Breast epithelium (tissue), 4 donors: ENCODE measurements around the gene TPD52L2. TPM values are rescaled to one million over a fixed set of nuclear protein-coding genes. Genes with fewer than 3 reads are reported as not detected.

ENCODE experiments used
- DNase-seq, 2 donors: peaks; one replicate each; pipeline ENCODE4 v3.0.0-alpha.2; 2019; ENCODE audit warnings: low spot score in 2 of 2
- H3K27ac ChIP-seq, 2 donors: fragments of 200-600 bp; sonication (generic) in 1 of 2; one replicate each; pipeline ENCODE4 v1.5.1; 2016 to 2019; ENCODE audit warnings: mild to moderate bottlenecking in 1 of 2
- H3K27me3 ChIP-seq, 2 donors: fragments of 200-600 bp; sonication (generic) in 1 of 2; one replicate each; pipeline versions ENCODE4 v1.5.1 to v1.6.0; 2017 to 2019; ENCODE audit warnings: control low read depth in 1 of 2, mild to moderate bottlenecking in 1 of 2
- H3K36me3 ChIP-seq: fragments of 200-600 bp; one replicate; pipeline ENCODE4 v1.5.1; 2019
- H3K4me1 ChIP-seq, 2 donors: fragments of 200-600 bp; sonication (generic); one replicate each; pipeline ENCODE4 v1.5.1; 2016 to 2019; ENCODE audit warnings: control low read depth in 1 of 2
- H3K4me3 ChIP-seq, 3 donors: fragments of 200-600 bp; sonication (generic); 1 replicate in 2 of 3; 2 replicates in 1 of 3; pipeline ENCODE4 v1.5.1; 2016 to 2019; ENCODE audit warnings: mild to moderate bottlenecking in 3 of 3, moderate library complexity in 2 of 3
- H3K9me3 ChIP-seq, 2 donors: fragments of 200-600 bp; sonication (generic) in 1 of 2; one replicate each; pipeline ENCODE4 v1.5.1; 2016 to 2019; ENCODE audit warnings: control low read depth in 1 of 2
- POLR2A ChIP-seq: fragments of 450-650 bp; IDR thresholded peaks from one replicate; pipeline ENCODE4 v1.6.1; 2016; ENCODE audit warnings: antibody characterized with exemption, mild to moderate bottlenecking, moderate library complexity
- POLR2AphosphoS5 ChIP-seq, 3 donors: sonication (generic); formaldehyde crosslinking; IDR thresholded peaks; one replicate each; pipeline ENCODE4 v1.6.1; 2017; ENCODE audit warnings: antibody characterized with exemption in 3 of 3
- intact Hi-C: fragments of 100-400 bp; cut with DNase I; formaldehyde crosslinking; loops from one replicate; pipeline ENCODE4 v1.15.1; 2023; ENCODE audit warnings: low total_unique reads
- total RNA-seq, 3 donors: library from RNA; depleted of rRNA; stranded (reverse); fragments of >200 nt; gene quantifications; one replicate each; pipeline ENCODE4 v1.1.0, GENCODE V29; 2016
- TF ChIP-seq, protein P1 (sequence below), 3 donors: fragments of 450-650 bp; IDR thresholded peaks; one replicate each; pipeline ENCODE4 v1.5.1; 2016 to 2017; ENCODE audit warnings: antibody characterized with exemption in 3 of 3, mild to moderate bottlenecking in 3 of 3, moderate library complexity in 3 of 3

The TPD52L2 gene
- total RNA-seq, 3 donors from 2014 or later = 75.1 to 146 (median 84.2) TPM

DNA sequence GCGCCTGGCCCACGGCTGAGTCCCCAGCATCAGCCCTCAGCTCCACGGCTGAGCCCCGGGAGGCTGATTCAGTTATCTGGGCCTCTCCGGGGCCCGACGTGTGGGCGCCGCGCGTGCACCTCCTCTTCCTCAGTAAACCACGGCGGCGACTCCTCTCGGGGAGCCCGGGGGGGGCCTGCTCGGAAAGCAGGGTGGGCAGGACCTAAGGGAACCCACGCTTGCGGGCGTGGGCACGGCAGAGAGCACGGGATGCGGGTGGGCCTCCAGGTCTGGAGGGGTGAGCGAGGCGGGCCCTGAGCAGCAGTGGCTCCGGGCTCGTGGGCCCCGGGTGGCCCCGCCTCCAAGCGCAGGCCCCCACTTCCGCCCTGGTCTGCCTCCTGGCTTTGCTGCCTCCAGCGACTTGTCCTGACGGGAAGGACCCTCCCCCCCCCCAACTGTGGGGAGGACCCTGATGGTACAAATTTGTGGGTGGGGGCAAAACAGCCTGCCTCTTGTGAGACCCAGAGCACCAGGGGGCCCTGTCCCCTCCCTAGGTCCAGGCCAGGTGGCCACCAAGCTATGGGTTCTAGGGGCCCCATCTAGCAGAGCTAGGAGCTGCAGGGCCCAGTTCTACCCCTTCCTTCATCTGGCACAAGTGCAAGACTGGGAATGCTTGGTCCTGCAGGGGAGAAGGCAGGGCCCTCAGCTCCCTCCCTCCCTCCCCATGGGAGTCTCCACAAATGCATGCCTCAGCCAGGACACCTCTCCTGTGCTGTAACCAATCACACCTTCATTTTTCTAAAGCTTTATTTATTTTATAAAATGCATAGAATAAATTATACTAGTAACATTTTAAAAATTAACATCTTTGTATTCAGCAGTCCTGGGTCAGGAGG lies 74.2 kb downstream of the TPD52L2 start:
- Histone ChIP-seq H3K4me1 (peaks cover 4 to 7% of the 10 kb centered on the region in 2 donors), H3K27me3 (no peaks in the 10 kb centered on the region), H3K27ac (no peak overlapping the region), H3K9me3 (no peaks in the 10 kb centered on the region), H3K36me3 (peaks cover 10% of the 10 kb centered on the region), H3K4me3 (no peak overlapping the region)
- TF ChIP-seq, protein P1, sequence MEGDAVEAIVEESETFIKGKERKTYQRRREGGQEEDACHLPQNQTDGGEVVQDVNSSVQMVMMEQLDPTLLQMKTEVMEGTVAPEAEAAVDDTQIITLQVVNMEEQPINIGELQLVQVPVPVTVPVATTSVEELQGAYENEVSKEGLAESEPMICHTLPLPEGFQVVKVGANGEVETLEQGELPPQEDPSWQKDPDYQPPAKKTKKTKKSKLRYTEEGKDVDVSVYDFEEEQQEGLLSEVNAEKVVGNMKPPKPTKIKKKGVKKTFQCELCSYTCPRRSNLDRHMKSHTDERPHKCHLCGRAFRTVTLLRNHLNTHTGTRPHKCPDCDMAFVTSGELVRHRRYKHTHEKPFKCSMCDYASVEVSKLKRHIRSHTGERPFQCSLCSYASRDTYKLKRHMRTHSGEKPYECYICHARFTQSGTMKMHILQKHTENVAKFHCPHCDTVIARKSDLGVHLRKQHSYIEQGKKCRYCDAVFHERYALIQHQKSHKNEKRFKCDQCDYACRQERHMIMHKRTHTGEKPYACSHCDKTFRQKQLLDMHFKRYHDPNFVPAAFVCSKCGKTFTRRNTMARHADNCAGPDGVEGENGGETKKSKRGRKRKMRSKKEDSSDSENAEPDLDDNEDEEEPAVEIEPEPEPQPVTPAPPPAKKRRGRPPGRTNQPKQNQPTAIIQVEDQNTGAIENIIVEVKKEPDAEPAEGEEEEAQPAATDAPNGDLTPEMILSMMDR (IDR thresholded peaks at IDR 0.05) = no peak
- TF ChIP-seq POLR2AphosphoS5 (IDR thresholded peaks at IDR 0.05) = no peak
- no peak for TF ChIP-seq POLR2A
- intact Hi-C loops = no loop called here
- DNase-seq = no peak

DNA sequence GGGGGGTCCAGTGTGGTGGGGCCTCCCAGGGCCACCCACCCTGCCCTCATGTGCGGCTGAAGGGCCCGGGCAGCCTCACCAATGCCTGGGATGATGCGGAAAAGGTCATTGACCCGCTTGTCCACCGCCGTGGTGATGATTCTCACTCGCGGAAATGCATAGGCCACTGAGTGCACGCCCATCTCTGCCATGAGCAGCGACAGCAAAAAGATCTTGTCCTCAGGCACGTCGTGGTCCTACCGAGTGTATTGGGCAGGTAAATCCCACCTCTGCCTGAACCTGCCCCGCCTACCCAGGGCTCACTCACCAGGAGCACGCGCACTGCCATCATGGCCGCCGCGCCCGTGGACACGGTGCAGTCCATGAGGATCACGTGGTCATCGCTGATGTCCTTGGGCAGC lies 75.0 kb downstream of the TPD52L2 start:
- Histone ChIP-seq H3K27ac (no peak overlapping the region), H3K4me3 (no peak overlapping the region), H3K27me3 (no peaks in the 10 kb centered on the region), H3K4me1 (peaks cover 4 to 7% of the 10 kb centered on the region in 2 donors), H3K9me3 (no peaks in the 10 kb centered on the region), H3K36me3 (peaks cover 10% of the 10 kb centered on the region)
- intact Hi-C loops = no loop called here
- TF ChIP-seq POLR2AphosphoS5 (IDR thresholded peaks at IDR 0.05) = no peak
- TF ChIP-seq POLR2A = no peak
- TF ChIP-seq, protein P1 (IDR thresholded peaks at IDR 0.05) = no peak
- no peak for DNase-seq

DNA sequence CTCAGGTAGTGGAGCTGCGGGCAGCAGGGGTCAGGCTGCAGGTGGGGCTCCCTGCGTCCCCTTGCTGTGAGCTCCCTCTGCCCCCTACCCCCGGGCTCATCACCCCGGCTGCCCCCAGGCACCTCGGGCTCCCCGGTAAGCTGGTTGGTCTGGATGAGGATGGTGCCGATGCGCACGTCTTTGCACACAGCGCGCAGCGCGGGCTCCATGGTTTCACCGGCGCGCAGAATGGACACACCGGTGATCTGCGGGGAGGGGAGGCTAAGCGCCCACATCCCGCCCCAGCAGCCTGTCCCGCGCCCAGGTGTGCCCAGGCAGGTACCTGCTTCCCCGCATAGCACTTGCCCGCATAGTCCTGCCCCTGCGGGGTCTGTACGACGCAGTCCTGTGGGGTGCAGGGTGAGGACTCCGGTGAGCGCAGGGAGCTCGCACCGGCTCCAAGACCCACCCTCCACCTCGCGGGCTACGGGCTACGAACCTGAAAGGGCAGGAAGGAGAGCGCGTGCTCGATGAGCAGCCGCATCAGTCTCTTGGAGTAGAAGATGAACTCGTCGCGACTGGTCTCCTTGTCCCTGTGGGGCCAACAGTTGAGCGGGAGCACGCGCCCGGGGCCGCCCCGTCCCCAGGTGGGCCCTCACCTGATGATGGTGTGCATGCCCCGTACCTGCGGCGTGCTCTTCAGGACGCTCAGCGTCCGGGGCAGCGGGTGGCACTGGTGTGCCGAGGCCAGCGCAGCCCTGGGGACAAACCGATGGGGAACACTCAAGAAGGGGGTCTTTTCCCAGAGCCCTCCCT lies 75.6 kb downstream of the TPD52L2 start:
- no peak overlapping the region for H3K27ac ChIP-seq
- DNase-seq = no peak
- H3K4me3 ChIP-seq = no peak overlapping the region
- H3K36me3 ChIP-seq = peaks cover 10% of the 10 kb centered on the region
- H3K27me3 ChIP-seq = no peaks in the 10 kb centered on the region
- peaks cover 4 to 7% of the 10 kb centered on the region in 2 donors for H3K4me1 ChIP-seq
- intact Hi-C loops = no loop called here
- TF ChIP-seq, protein P1 (IDR thresholded peaks at IDR 0.05) = no peak
- TF ChIP-seq POLR2A = no peak
- TF ChIP-seq POLR2AphosphoS5 (IDR thresholded peaks at IDR 0.05) = no peak
- H3K9me3 ChIP-seq = no peaks in the 10 kb centered on the region

Other genes starting within 250 kb of the TPD52L2 start
- 10 to 100 TPM in 2 of 3 donors, 1 to 10 TPM in 1; 6.6 to 11.0 (median 10.2) TPM for gene GMEB2, start 238.2 kb upstream of the TPD52L2 start, total RNA-seq
- 10 to 100 TPM; 11.8 to 19.6 (median 17.7) TPM for gene STMN3, start 211.8 kb upstream of the TPD52L2 start, total RNA-seq
- gene RTEL1, start 207.0 kb upstream of the TPD52L2 start, total RNA-seq = 10 to 100 TPM; 12.5 to 22.3 (median 15.1) TPM
- gene TNFRSF6B, start 168.6 kb upstream of the TPD52L2 start, total RNA-seq = 10 to 100 TPM in 1 of 3 donors, 1 to 10 TPM in 2; 2.8 to 40.0 (median 7.4) TPM
- 10 to 100 TPM; 30.7 to 41.0 (median 32.3) TPM for gene ARFRP1, start 157.3 kb upstream of the TPD52L2 start, total RNA-seq
- gene ZGPAT, start 157.2 kb upstream of the TPD52L2 start, total RNA-seq = 10 to 100 TPM; 17.6 to 26.9 (median 24.9) TPM
- gene LIME1, start 128.6 kb upstream of the TPD52L2 start, total RNA-seq = 10 to 100 TPM in 2 of 3 donors, 1 to 10 TPM in 1; 7.0 to 16.7 (median 12.0) TPM
- gene SLC2A4RG, start 125.5 kb upstream of the TPD52L2 start, total RNA-seq = 10 to 100 TPM; 22.9 to 58.9 (median 36.9) TPM
- gene ZBTB46, start 34.0 kb upstream of the TPD52L2 start, total RNA-seq = 10 to 100 TPM in 2 of 3 donors, 1 to 10 TPM in 1; 8.2 to 18.7 (median 10.7) TPM
- not detected for gene ABHD16B, start 3.8 kb upstream of the TPD52L2 start, total RNA-seq
- gene DNAJC5, start 29.9 kb downstream of the TPD52L2 start, total RNA-seq = 10 to 100 TPM; 31.1 to 37.9 (median 37.0) TPM
- gene UCKL1, start 91.1 kb downstream of the TPD52L2 start, total RNA-seq = 10 to 100 TPM; 24.2 to 44.9 (median 36.3) TPM
- 10 to 100 TPM in 1 of 3 donors, 1 to 10 TPM in 2; 5.8 to 12.7 (median 9.2) TPM for gene ZNF512B, start 104.7 kb downstream of the TPD52L2 start, total RNA-seq
- 1 to 10 TPM in 2 of 3 donors, under 1 TPM in 1; 0.96 to 3.3 (median 2.8) TPM for gene SAMD10, start 114.4 kb downstream of the TPD52L2 start, total RNA-seq
- gene PRPF6, start 115.9 kb downstream of the TPD52L2 start, total RNA-seq = 10 to 100 TPM; 53.9 to 67.5 (median 59.6) TPM
- 1 to 10 TPM in 2 of 3 donors, under 1 TPM in 1; 0.66 to 1.3 (median 1.1) TPM for gene C20orf204, start 170.9 kb downstream of the TPD52L2 start, total RNA-seq
- 1 to 10 TPM; 1.8 to 8.8 (median 3.2) TPM for gene SOX18, start 184.4 kb downstream of the TPD52L2 start, total RNA-seq
- 10 to 100 TPM; 23.9 to 39.4 (median 26.6) TPM for gene TCEA2, start 197.9 kb downstream of the TPD52L2 start, total RNA-seq
- gene RGS19, start 214.2 kb downstream of the TPD52L2 start, total RNA-seq = 10 to 100 TPM; 14.7 to 22.2 (median 16.4) TPM
- 1 to 10 TPM; 1.6 to 3.4 (median 2.3) TPM for gene OPRL1, start 214.8 kb downstream of the TPD52L2 start, total RNA-seq
- under 1 TPM in 1 of 3 donors, not detected in 2; 0.64 TPM for gene LKAAEAR1, start 219.1 kb downstream of the TPD52L2 start, total RNA-seq
- gene NPBWR2, start 242.3 kb downstream of the TPD52L2 start, total RNA-seq = not detected